ENCODE measurements around the gene EXOSC9.

The EXOSC9 gene

GRCh38 chr4:121789960-121790829 lies 10.9 kb upstream of the EXOSC9 start:
- DNase-seq: no peak

GRCh38 chr4:121790976-121791375 lies 10.1 kb upstream of the EXOSC9 start:
- no peak for DNase-seq

DNA sequence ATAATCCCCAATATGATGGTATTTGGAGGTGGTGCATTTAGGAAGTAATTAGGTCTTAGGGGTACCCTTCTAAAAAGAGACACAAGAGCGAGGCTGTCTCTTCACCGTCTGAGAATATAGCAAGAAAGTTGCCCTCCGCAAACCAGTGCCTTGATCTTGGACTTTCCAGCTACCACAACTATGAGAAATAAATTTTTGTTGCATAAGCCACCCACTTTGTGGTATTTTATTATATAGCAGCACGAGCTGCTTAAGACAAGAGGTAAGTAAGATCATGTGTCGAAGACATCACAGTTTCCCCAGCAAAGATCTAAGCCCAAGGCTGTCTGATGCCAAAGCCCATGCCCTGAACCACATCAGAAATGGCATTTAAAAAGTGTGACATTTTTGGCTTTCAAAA lies 9.6 kb upstream of the EXOSC9 start:
- no peak for DNase-seq

GRCh38 chr4:121792966-121793365 lies 8.2 kb upstream of the EXOSC9 start:
- DNase-seq: no peak

- no peak for DNase-seq
These were observed 6.5 kb upstream of the EXOSC9 start for GRCh38 chr4:121794505-121795188.

- DNase-seq: no peak
These were observed 4.8 kb upstream of the EXOSC9 start for GRCh38 chr4:121796283-121796682.

DNA sequence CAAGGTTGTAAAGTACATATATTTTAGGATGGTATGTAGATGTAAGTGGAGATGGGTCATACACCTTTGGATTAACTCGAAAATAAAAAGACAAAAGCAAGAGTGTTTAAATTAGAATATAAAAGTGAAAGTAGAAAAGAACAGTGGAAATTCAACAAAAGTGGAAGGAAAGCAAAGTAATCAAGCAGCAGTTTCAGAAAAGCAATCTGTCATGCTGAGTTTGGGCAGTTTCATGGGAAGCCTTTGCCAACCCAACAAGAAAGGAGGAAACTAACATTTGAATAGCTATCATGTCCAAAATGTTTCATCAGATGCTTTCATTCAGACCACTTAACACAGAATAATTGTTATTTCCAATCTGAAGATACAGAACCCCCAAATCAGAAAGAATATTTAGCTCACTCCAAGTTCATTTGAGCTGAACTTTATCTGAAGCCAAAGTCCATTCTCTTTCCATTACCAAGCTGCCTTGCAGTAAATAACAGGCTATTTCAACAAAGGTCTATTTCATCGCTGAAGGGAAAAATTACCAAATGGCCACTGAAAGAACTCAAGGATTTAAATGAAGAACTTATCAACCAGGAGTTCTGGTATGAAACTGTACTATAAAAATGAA lies 1.8 kb upstream of the EXOSC9 start:
- no peak for DNase-seq

DNA sequence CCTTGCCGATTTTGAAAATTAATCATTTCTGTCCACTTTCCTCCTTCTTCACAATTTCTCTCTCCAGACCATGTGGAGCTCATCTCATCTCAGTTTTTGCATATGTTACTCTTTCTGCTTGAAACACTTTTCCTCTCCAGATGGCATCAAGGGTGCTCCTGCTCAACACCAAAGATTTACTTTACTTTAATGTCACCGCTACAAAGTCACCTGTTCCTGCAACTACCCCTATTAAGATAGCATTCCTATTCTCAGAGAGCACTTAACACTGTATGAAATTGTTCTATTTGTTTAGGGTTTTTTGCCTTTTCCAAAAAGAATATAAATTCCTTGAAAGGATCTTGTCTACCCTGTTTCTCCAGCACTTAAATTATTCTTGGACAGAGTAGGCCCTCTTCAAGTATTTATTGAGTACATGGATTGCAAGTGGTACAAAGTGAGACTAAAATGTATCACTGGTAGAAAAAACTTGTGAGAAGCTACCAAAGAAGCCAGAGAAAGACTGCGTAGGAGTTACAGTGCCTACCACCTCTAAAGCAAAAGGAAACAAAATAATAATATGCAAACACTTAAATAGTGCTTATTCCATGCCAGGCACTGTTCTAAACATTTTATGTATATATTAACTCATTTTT lies 1.1 kb upstream of the EXOSC9 start:
- DNase-seq: no peak

DNA sequence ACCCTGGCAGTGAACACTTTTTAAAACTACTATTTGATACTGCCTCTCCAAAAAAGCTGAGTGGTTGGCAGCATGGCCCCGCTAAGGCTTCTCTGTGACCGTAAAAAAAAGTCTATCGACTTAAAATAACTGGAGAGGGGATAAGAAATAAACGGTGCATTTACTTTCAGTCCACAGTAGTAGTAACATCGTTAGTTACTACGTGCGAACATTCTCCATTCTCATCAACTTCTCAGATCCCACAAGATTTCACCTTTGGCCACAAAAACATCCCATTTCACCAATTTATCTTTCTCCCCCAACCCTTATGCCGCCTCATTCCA lies 524 bp upstream of the EXOSC9 start:
- no peak for DNase-seq

- DNase-seq: no peak
These were observed 572 bp downstream of the EXOSC9 start for GRCh38 chr4:121801715-121802075.

DNA sequence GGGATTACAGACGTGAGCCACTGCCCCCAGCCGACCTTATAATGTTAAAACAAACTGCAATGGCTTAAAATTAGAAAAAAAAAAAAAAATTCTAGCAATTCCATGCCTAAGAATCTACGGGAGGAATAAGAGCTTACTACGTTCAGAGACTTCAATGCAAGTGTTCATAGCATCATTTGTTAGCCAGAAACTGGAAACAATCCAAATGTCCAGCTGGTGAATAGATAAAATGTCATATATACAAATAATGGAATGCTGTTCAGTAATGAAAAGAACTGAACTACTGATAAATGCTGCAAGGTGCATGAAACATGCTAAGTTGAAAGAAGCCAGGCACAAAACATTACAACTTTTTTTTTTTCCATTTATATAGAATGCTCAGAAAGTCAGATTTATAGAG lies 5.3 kb downstream of the EXOSC9 start:
- DNase-seq: no peak

DNA sequence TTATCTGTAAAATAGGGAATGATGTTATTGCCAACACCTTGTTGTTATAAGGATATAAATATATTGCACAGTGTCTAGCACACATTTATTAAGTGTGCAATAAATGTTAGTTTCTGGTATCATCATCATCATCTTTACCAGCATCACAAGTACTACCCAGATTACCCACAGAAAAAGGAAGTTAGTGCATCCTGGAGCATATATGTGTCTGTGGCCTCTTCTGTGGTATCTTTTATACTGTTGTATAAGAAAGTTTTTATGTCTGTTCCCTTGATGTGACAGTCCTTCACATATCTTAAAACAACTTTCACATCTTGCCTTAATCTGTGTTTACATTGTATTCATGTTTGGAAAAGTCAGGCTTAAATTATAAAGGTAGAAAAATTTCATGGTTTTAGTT lies 10.0 kb downstream of the EXOSC9 start:
- DNase-seq: no peak

DNA sequence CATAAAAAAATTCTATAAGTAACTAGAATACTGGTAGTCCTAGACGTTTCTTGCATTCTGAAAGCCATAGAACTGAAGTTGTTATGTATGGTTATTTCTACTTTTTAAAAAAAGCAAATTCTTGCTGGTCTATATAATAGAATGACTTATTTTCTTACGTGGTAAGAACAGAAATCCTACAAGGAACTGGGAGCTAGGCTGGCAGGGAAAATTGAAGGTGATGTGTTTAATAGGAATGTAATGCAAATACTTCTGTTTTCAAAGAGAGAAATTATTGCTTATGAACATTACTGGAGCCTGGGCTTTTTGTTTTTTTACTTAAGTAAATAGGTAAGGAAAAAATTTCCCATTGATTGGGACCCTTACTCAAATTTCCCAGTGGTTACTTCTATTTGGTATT lies 13.6 kb downstream of the EXOSC9 start:
- no peak for DNase-seq

GRCh38 chr4:121817006-121817405 lies 15.9 kb downstream of the EXOSC9 start:
- DNase-seq: no peak

DNA sequence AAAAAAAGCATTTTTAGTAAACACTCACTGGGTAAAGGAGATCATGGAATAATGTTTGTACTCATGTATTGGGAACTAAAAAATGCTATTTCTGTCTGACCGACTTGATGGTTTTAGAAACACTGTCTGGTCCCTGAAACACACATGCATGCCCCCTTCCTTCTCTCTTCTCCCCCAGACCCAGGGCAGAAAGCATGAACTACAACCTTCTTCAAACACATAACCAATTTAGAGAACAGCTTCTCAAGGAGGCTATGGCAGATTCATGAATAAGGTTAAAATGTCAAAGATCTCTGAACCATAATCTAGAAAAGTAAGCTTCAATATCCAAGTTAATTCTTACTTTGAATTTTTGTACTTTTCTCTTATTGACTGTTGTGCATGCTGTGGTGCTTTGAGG lies 16.6 kb downstream of the EXOSC9 start:
- no peak for DNase-seq

DNA sequence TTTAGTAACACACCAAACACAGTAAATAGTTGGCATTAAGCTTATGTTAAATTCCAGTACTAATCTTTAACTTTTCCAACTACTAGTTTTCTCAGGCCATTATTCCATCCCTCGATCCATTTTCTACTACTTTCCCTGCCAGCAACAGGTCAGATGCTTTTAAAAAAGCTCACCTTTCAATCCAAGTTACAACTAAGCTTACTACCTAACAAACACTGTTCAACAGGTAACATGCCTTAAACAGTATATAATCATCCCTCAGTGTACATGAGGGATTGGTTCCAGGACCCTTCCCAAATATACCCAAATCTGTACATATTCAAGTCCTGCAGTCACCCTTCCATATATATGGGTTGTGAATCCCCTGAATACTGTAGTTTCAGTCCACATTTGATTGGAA lies 17.1 kb downstream of the EXOSC9 start:
- no peak for DNase-seq

GRCh38 chr4:121819216-121819965 lies 18.3 kb downstream of the EXOSC9 start:
- DNase-seq: no peak

GRCh38 chr4:121822047-121822446 lies 20.9 kb downstream of the EXOSC9 start:
- DNase-seq: no peak

DNA sequence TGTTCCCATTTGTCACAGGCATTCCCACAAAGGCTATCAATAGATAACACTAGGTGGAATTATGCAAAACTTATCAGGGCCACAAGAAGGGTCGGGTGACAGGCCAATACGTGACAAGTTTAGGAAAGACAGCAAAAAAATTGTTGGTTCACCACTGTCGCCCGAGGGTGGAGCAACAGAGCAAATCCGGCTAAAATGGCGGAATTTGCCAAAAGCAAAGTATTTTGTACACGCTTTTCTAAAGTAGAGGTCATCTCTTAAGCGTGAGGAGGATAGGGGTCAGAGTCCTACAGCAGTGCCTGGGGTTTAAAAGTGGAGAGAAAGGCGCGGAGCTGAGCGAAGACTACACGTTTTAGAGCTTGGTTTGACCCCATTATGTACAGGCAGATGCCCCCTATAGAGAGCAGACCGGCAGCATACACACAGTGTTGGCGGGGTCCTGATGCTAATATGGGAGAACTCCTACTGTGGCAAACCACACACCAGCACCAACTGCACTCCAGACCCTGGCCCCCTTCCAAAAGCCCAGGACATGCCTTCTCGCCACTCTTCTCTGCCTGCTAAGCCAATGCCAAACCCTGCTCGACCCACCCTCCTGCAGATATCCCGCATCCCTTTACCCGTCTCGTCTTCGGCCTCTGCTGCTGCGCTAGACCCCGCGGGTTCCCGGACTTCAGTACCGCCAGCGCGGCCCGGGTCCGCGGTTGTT lies 21.8 kb downstream of the EXOSC9 start:
- DNase-seq: peak; percentile 1

DNA sequence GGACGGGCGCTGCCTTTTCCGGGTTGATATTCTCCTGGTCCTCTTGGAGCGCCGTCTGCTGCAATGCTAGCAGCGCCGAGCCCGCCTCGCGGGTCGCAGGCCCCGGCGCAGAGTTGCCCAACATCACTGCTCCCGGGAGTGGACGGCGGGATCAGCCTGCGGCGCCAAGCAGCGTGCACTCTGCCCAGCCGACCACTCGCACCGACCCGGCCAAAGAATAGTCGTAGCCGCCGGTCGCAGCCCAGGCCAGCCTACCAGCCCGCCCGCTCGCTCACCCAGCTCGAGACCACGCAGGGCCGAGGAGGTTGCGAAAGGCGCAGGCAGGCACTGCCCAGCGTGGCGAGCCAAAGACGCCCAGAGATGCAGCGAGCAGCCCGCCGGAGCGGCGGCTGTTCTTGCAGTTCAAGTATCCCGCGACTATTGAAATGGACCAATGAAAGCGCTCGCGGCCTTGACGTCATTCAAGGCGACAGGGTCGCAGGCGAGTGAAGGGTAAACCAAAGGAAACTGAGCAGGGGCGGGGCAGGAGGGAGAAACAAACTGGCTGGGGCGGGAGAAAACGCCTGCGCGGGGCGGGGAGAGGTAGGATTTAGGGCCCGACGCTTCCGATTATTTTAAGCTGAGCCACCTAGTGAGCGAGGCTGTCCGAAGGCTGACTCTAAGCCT lies 22.5 kb downstream of the EXOSC9 start, which contains the start of gene CCNA2:
Gene CCNA2, minus strand, starts transcription at position 379 of the 666 bp plus-strand sequence. Its CDS starts 255 bp downstream, at position 124.
- DNase-seq: peak; percentile 96

DNA sequence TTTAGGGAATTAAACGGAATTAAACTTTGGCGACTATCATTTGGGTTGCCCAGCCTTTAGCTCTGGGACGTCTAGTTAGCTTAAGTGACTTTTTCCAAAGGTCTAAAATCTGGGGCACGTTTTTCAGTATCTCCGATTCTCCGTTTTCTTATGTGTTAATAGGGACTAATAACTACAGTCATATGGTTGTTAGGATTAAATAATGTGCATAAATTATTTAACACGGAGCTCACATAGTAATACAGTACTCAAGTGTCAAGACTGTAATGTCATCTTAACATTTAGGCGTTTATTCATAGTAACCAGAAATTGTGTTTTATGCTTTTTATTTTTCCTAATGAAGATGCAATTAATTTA lies 23.0 kb downstream of the EXOSC9 start:
- no peak for DNase-seq

DNA sequence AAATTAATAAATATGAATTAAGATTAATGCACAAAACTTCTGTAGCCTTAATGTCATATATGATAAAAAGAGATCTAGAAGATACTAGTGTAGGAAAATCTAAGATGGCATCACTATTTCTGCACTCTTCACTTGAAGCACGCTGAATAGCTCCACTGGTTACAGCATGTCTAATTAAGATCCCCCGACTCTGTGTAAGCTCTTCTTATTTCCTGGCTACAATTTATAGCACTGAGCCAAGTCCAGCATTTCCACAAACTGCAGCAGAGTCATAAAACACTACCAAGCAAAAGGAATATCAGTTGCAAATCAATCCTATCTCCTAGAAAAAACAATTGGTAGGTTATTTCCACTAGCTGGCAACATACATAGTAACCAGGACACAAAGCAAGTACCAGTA lies 23.8 kb downstream of the EXOSC9 start:
- DNase-seq: no peak

All from stimulated activated naive CD4-positive, alpha-beta T cell treated with Interleukin-2 at 50 U/mL for 16 hours (primary cell).